Medulla oblongata (tissue), 1 donor: ENCODE results near the gene HSD17B10.
"Not testable (repeated sequence)": the region's sequence is repeated elsewhere in the genome, so short reads cannot be mapped to it uniquely, and the experiment has no call there.

ENCODE experiments used
- DNase-seq: peaks from one replicate; pipeline ENCODE4 v3.0.0-alpha.2; 2015; ENCODE audit errors: extremely low spot score

HSD17B10 gene

DNA sequence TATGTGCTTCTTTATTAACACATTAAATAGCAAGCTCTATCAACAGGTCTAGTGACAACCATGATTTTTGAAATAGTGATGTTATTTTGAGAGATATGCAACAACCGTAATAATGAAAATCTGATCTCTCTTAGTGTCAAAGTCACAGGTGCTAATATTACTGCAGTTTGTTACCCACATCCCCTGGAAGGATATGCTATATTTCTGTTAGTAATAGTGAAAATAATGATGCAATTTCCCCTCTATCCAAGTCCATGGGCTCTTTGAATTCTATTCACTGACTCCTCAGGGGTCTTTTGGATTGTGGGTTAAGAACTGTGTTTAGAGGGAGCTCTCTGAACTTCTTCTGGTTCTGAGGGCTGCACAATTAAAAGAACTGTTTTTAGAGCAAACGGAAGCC, 3.0 kb upstream of the HSD17B10 start:
- DNase-seq: no peak

DNA sequence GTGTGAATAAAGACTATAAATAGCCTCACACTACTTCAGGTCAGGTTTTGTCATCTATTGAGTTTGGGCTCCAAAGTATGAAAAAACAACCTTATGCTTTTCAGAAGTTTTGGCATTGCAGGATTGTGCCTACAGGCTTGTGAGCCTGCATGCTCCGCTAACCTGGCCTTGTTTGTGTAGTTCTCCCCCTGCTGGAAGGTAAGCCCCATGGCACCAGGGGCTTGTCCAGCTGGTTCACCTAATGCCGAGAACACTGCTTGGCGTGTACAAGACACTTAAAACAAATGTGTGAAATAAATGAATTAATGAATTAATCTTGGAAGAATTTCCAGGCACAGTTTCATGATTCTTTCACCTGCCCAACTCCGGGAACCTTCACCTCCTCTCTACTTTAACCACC, 1.8 kb upstream of the HSD17B10 start:
- peak; percentile 52 for DNase-seq

DNA sequence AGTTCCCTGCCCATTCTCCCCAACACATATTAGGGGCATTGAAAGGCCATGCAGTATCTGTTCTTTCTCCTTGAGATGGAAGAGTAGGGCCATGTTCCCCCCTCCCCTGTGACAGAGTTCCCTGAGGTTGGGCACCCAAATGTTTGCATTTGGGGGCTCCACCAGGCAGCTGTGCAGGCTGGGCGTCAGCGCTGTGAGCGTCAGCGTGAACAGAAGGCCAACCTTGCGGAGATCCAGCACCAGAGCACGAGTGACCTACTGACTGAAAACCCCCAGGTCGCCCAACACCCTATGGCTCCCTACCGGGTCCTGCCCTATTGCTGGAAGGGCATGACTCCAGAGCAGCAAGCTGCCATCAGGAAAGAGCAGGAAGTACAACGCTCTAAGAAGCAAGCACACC, 3.9 kb downstream of the HSD17B10 start:
- no peak for DNase-seq

DNA sequence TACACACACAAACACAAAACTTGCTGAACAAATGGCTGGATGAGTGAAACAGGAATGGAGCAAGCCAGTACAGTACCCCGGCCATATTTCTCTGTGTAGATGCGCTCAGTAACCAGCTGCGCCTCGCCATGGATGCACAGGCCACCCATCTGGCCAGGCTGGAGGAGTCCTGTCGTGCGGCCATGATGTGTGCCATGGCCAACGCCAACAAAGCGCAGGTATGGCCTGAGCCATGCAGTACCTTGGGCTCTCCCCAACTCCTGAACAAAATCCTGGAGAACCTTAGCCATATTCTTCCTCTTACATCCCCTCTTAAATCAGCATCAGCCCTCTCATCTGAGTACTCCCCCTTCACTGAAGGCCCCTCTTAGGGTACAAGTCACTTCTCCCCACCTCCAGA, 4.4 kb downstream of the HSD17B10 start:
- DNase-seq: no peak

DNA sequence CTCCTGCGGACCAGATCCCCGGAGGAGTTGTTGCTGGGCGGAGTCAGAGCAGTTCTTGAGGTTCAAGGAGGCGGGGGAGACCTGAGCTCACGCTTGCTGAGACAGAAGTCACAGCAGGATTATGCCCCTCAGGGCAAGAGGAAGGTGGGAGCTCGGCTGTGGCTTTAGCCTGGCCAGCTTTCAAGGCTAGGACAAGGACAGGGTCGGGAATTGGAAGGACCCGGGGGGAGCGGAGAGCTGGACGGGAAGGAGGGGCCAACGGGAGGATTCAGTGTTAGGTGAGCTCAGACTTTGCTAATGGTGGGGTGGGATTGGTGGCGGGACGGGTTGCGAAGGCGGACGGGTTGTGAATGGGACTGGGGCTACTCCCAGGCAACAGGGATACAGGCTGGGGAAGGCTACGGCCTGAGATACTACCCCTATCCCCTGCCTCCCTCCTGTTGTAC, 11.3 kb downstream of the HSD17B10 start, which contains the start of gene RIBC1:
TSS of gene RIBC1 (plus strand) at position 13 of the 446 bp plus-strand sequence. CDS start 3,404 bp downstream, outside the sequence.
- no peak for DNase-seq

DNA sequence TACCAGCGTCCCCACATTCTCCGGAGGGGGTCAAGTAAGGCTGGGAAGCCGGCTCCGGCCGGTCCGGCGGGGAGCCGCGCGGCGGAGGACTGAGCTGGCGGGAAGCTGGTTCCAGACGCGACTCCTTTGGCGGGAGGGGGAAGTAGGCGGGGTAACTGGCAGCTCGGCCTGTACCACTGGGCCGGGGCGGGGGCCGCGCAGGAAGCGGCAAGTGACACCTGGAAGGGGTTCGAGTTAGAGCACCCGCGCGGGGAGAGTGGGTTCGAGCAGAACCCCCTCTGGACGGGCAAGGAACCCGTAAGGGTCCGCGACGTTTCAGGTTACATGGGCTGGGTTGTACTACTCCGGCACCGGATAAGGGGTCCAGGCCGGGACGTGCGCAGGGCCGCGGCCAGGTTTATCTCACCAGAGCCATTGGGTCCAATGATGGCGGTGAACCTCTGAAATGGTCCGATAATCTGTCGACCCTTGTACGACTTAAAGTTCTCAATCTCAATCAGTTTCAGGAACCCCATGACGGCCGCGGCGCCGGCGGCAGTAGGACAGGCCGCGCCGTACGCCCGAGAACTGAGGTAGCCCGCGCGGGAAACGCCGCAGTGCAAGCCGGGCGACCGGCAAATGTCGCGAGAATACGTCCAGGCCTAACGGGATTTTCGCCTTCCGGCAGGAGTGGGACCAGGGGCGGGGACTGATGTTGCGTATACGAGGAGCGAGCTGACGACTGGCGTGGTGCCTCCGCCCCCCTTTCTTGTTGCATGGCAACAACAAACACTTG, 11.9 kb downstream of the HSD17B10 start, which contains the start of gene SMC1A:
TSS of gene SMC1A (minus strand) at position 569 of the 775 bp plus-strand sequence. CDS start at position 515, 54 bp downstream.
- DNase-seq: peak; percentile 95

DNA sequence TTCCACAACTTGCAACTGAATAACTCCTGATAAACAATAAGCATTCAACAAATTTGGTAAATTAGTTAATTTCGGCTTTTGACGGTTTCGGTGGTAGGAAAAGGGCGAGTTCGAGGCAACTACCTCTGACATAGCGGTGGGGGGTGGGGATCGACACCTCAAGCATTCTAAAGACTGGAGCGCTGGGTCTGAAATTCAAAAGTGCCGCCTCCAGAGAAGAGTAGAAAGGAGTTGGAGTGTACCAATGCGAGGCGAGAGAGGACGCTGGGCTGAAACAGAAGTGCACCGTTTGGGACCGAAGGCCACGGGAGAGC, 12.4 kb downstream of the HSD17B10 start:
- DNase-seq: no peak

DNA sequence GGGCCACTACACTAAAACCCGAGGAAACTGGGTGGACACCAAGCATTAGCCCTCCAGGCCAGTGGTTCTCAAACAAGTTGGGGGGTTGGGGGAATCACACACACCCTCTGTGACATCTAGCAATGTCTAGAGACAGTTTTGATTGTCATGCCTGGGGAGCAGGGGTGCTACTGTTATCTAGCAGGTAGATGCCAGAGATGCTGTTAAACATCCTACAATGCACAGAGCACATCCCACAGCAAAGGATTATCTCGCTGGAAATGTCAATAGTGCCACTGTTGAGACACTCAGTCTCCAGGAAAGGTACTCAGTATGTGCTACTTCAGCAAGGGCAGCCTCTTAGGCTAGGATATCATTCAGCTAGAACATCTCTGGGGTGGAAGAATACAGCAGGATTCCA, 13.0 kb downstream of the HSD17B10 start:
- DNase-seq: no peak

DNA sequence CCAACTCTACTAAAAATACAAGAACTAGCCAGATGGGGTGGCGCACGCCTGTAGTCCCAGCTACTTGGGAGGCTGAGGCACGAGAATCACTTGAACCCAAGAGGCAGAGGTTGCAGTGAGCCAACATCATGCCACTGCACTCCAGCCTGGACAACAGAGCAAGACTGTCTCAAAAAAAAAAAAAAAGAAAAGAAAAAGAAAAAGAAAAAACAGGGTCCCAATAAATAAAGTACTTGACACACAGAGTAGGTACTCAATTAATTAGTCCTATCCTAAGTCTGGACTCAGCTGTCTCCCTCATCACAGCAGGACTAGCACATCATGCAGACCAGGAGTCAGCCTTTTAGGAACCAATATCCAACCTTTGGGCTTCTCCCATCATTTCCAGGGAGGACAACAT, 13.8 kb downstream of the HSD17B10 start:
- DNase-seq: not testable (repeated sequence)

DNA sequence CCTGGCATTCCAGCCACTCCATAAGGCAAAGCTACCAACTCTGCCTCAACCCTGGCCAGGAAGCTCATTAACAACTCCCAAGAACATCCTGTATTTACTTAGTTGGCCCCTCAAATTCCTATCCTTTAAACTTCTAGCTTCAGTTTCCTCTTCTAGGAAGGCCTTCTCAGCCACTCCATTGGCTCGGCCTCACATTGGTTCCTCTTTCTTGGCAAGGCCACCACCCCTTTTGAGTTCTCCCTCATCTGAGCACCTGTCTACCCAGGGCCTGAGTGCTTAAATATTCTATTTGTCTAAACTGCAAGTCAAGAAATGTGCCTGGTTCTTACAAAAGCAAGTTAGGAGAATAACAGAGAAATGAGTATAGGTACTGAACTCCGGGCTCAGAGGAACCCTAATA, 21.7 kb downstream of the HSD17B10 start:
- no peak for DNase-seq

DNA sequence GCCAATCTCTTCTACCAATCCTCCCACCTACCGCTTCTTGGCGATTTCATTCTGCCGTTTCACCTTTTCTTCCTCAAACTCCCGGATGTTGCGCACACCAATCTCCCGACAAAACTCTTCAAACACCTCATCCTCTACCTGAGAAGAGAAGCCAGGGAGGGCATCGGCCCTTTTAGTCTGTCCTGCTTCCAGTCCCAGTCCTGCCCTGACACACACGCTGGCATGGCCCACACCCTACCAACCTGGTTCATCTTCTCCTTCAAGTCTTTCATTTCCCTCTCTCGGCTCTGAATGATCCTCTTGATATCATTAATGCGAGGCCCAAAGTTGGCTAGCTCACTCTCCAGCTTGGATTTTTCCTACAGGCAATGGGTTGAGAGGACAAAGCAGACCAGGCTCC, 30.6 kb downstream of the HSD17B10 start:
- no peak for DNase-seq

DNA sequence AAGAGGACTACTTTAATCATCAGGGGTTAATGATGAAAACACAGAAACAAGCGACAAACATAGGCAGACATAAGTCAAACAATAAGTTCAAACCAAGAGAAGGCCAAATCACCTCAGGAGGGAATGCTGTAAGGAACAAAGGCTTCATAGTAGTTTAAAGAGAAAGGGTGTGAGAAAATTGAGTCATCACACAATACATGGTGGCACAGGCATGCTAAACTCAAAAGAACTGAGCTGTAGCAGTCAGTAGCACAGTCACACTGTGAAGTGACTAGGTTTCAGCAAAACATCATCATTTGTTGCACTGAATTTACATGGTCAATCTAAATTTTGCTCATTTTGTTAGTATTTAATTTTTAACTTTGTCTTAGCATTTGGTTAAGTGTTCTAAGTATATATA, 36.0 kb downstream of the HSD17B10 start:
- no peak for DNase-seq

DNA sequence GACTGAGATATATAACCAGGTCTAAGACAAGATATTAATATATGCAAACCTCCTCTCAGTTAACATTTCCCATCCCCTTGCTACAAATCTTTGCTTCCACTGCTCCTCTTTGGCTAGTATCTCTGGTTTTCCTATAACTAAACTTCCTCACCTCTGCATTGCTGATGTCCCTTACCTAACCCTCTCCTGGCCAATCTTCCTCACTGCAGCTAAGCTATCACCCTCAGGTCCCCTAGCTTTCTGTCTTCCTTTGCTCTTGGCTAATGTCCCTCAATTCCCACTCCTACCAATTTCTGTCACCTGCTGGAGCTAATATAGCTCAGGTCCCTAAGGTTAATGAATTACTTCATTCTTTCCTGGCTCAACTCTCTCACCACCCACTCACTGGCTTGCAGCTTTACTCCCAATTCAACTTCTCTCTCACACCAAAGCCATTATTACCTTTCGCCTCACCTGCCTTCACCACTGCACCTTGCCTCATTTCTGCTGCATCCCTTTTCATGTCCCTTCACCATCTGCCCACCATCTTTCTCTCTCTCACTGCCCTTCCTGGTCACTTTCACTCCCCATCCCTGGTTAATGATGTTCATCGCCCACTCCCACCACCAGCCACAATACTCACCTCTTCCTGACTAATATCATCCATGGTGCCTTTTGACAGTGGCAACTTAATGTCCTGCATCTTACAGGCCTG, 38.4 kb downstream of the HSD17B10 start:
- DNase-seq: no peak

DNA sequence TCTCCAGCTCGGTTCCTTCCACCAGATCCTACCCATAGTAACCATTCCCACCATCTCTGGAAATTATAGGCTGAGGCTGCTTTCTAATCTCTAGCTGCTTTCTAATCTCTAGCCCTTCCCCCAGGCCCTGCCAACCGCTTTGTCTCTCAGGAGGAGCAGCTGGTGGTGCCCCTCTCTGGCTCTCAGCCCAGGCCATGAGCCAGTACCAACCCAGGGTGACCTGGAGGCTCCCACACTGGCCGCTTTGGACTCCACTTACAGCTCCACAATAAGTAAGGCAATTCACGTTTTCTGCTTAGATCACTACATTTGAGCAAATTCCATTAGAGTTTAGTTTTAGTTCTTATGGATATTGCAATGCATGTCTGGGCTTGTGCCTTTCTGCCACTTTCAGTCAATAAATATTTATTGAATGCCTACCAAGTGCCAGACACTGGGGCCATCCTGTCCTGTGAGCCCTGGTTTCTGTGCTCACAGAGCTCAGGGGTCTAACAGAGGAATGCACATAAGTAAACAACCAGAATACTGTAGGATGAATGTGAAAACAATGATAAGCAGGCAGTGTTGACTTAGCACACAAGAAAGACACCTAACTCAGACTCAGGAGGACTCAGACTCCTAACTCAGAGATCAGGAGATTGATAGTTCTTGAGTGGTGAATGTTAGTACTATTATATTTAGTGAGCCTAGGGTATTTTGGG, 50.6 kb downstream of the HSD17B10 start:
- no peak for DNase-seq
